Endodermal cell (in vitro differentiated cells): ENCODE results near the gene OR6C65. TPM values are rescaled to one million over a fixed set of nuclear protein-coding genes. Genes with fewer than 3 reads are reported as not detected.
A peak's percentile ranks its signal among the peaks of the same experiment; 100 is the strongest.
"Not testable (repeated sequence)": the region's sequence is repeated elsewhere in the genome, so short reads cannot be mapped to it uniquely, and the experiment has no call there.

ENCODE experiments used
- DNase-seq: peaks from one replicate; pipeline ENCODE4 v3.0.0-alpha.2; 2017
- H3K27ac ChIP-seq: 2 replicates; pipeline ENCODE4 v1.5.1; 2013; ENCODE audit warnings: mild to moderate bottlenecking, low read depth, low read length, moderate library complexity
- H3K27me3 ChIP-seq: 2 replicates; pipeline ENCODE4 v1.6.1; 2013; ENCODE audit warnings: mild to moderate bottlenecking, low read length, moderate library complexity; ENCODE audit not compliant: insufficient read depth, control insufficient read depth, poor library complexity, severe bottlenecking
- H3K36me3 ChIP-seq: 2 replicates; pipeline ENCODE4 v1.7.0; 2013; ENCODE audit warnings: mild to moderate bottlenecking, low read length, moderate library complexity; ENCODE audit not compliant: control insufficient read depth, insufficient read depth
- H3K4me1 ChIP-seq: one replicate; pipeline ENCODE4 v1.7.0; 2013; ENCODE audit warnings: low read length; ENCODE audit not compliant: control insufficient read depth, insufficient read depth
- H3K4me3 ChIP-seq: 2 replicates; pipeline ENCODE4 v1.5.1; 2013; ENCODE audit warnings: mild to moderate bottlenecking, low read length, moderate library complexity
- H3K9ac ChIP-seq: 2 replicates; pipeline ENCODE4 v1.6.1; 2013; ENCODE audit warnings: mild to moderate bottlenecking, low read length, moderate library complexity; ENCODE audit not compliant: poor library complexity, severe bottlenecking; ENCODE audit errors: extremely low read depth
- H3K9me3 ChIP-seq: 2 replicates; pipeline ENCODE4 v1.6.1; 2013; ENCODE audit warnings: mild to moderate bottlenecking, low read length, moderate library complexity; ENCODE audit not compliant: control insufficient read depth
- H3K27ac Mint-ChIP-seq: 2 replicates; pipeline ENCODE4 v1.8.0; 2020; ENCODE audit warnings: mixed read lengths
- H3K27me3 Mint-ChIP-seq: 2 replicates; pipeline ENCODE4 v1.8.0; 2021; ENCODE audit warnings: mild to moderate bottlenecking, mixed read lengths; ENCODE audit not compliant: insufficient read depth
- H3K36me3 Mint-ChIP-seq: 2 replicates; pipeline ENCODE4 v1.8.0; 2020; ENCODE audit warnings: low read depth, mixed read lengths
- H3K4me1 Mint-ChIP-seq: 2 replicates; pipeline ENCODE4 v1.8.0; 2020; ENCODE audit warnings: mixed read lengths
- H3K4me3 Mint-ChIP-seq: 2 replicates; pipeline ENCODE4 v1.8.0; 2020; ENCODE audit warnings: mild to moderate bottlenecking, moderate library complexity, mixed read lengths
- H3K9me3 Mint-ChIP-seq: 2 replicates; pipeline ENCODE4 v1.8.0; 2020; ENCODE audit warnings: mild to moderate bottlenecking, mixed read lengths
- WGBS, 2 experiments: methylation state at CpG; one replicate each; pipeline versions ENCODE4 v1.1.5 to v1.1.7; 2013; ENCODE audit warnings: missing lambda C conversion rate in 2 of 2, mixed read lengths in 1 of 2; ENCODE audit not compliant: insufficient coverage in 1 of 2, insufficient read length in 1 of 2; 5-methylcytosine and 5-hydroxymethylcytosine counted together
- total RNA-seq, 2 donors: library from RNA; stranded (reverse); fragmentation: NEBNext Ultra II Directional in 1 of 2; extraction: Animal tissue kit (Norgen Biotek cat#: 25700) in 1 of 2; gene quantifications; 2 replicates in 1 of 2; 3 replicates in 1 of 2; pipeline ENCODE4 v1.2.1, GENCODE V29; 2021
- TF ChIP-seq, protein P1 (sequence below): fragments of 200-600 bp; sonication (generic); conservative IDR thresholded peaks from 2 replicates; pipeline ENCODE4 v1.5.0; 2021; ENCODE audit warnings: antibody characterized with exemption, mild to moderate bottlenecking

OR6C65 gene
- total RNA-seq, 2 donors from 2014 or later, result not detected

DNA sequence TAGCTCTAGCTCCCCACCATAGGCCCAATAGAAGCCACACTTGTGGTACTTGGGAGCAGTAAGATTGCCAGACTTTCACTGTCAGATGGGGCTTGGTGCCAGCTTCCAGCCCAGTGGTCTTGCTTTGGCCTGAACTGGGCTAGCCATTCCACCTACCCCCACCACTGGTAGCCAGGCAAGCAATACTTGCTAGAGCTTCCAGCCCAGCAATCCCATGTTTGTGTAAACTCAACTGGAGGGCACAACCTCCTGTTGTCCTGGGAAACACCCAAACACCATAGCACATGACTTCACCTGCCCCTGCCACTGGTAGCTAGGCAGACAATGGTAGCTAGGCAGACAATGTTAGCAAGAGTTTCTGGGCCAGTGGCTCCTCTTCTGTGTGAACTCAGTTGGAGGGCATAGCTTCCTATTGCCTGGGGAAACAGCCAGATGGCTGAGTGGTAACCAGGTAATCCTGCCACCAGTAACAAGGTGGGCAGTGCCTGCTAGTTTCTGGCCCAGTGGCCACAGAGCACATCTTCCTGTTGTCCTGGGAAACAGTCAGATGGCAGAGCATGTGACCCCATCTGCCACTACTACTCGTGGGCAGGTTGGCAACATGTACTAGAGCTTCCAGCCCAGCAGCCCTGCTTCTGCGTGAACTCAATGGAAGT, 20.1 kb downstream of the OR6C65 start:
- Histone ChIP-seq H3K36me3 (no peaks in the 10 kb centered on the region), H3K9ac (no peak overlapping the region), H3K27ac (peak overlapping the region; percentile 19), H3K27me3 (no peaks in the 10 kb centered on the region), H3K4me3 (no peak overlapping the region), H3K9me3 (no peaks in the 10 kb centered on the region), H3K4me1 (no peaks in the 10 kb centered on the region)
- WGBS, 2 experiments, result 88% methylated on average over 2 of the region's 2 CpGs
- no peak overlapping the region for H3K4me3 Mint-ChIP-seq
- peaks cover 1% of the 10 kb centered on the region for H3K4me1 Mint-ChIP-seq
- TF ChIP-seq, protein P1, sequence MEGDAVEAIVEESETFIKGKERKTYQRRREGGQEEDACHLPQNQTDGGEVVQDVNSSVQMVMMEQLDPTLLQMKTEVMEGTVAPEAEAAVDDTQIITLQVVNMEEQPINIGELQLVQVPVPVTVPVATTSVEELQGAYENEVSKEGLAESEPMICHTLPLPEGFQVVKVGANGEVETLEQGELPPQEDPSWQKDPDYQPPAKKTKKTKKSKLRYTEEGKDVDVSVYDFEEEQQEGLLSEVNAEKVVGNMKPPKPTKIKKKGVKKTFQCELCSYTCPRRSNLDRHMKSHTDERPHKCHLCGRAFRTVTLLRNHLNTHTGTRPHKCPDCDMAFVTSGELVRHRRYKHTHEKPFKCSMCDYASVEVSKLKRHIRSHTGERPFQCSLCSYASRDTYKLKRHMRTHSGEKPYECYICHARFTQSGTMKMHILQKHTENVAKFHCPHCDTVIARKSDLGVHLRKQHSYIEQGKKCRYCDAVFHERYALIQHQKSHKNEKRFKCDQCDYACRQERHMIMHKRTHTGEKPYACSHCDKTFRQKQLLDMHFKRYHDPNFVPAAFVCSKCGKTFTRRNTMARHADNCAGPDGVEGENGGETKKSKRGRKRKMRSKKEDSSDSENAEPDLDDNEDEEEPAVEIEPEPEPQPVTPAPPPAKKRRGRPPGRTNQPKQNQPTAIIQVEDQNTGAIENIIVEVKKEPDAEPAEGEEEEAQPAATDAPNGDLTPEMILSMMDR, result no peak
- no peaks in the 10 kb centered on the region for H3K36me3 Mint-ChIP-seq
- H3K27ac Mint-ChIP-seq, result no peak overlapping the region
- no peaks in the 10 kb centered on the region for H3K27me3 Mint-ChIP-seq
- peak; percentile 44 for DNase-seq
- H3K9me3 Mint-ChIP-seq, result no peaks in the 10 kb centered on the region

DNA sequence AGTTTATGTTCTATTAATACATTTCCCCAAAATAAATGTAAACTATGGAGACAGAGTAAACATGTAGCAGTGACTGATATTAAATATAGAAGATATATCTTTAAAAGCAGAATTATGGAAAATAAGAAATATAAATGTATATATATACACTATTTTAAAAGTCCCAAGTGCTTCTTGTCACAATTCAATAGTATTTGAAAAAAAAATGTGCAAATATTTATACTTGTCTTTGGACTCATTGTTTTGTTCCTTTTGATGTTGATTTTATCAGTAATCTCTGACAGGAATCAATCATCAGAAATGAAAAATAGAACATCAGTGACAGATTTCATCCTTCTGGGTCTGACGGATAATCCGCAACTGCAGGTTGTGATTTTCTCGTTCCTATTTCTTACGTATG, 25.6 kb downstream of the OR6C65 start, which contains the start of gene OR6C76:
Gene OR6C76 (plus strand): TSS at position 301 of the 400 bp plus-strand sequence. CDS start 0 bp downstream, at position 301.
- H3K4me3 ChIP-seq, result no peak within 1 kb of the TSS
- no peak within 1 kb of the TSS for H3K27ac ChIP-seq
- Mint-ChIP-seq H3K36me3 (no peaks in the 10 kb centered on the region), H3K27ac (no peak within 1 kb of the TSS), H3K4me1 (peaks cover 7% of the 10 kb centered on the region), H3K4me3 (no peak within 1 kb of the TSS), H3K27me3 (no peaks in the 10 kb centered on the region), H3K9me3 (no peaks in the 10 kb centered on the region)
- no peaks in the 10 kb centered on the region for H3K27me3 ChIP-seq
- H3K9ac ChIP-seq, result no peak within 1 kb of the TSS
- 91 to 92% methylated on average over 4 of the region's 4 CpGs for whole genome bisulfite sequencing, 2 experiments
- DNase-seq, result no peak
- H3K9me3 ChIP-seq, result no peaks in the 10 kb centered on the region
- TF ChIP-seq, protein P1, result no peak
- no peaks in the 10 kb centered on the region for H3K36me3 ChIP-seq
- H3K4me1 ChIP-seq, result no peaks in the 10 kb centered on the region

DNA sequence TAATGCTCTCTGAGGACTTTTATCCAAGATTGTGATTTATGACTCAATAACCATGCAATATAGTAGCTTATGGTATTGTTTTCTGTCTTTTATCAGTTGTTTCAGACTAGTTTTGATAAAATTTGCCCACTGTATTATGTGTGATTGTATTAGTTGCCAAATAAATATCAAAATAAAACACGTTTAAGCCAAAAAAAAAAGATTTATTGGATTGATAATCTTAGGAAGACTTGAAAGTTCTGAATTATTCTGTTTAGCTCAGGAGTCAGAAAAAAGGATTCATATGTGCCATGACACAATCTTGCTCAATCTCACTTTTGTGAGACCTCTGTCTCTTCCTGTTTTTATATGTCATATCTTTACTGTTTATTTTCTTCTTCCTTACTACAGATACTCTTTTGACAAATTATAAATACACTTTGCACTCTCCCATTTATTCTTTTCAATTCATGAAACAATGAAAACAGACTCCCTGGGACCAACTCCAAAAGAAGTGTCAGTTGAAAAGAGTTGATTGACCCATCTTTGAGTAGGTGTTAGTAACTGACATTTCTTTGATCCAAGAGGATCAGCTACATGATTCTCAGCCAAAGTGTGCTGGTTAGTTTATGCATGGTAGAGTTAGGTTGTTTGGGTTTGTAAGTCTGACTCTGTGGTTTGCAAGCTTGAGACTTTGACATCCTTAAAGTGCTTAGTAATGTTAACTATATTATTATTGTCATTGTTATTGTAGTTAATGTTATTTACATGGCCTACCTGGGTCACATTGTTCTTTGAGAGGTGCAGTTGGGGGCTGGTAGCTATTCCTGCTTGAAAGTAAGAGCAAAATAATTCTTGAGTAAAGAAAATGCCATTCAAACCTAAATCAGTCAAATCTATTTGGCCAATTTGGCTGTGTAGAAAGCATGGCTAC, 28.3 kb downstream of the OR6C65 start:
- Mint-ChIP-seq H3K27ac (no peak overlapping the region), H3K36me3 (no peaks in the 10 kb centered on the region), H3K27me3 (no peaks in the 10 kb centered on the region), H3K9me3 (peaks cover 2% of the 10 kb centered on the region), H3K4me3 (no peak overlapping the region), H3K4me1 (peaks cover 7% of the 10 kb centered on the region)
- Histone ChIP-seq H3K9ac (no peak overlapping the region), H3K27ac (no peak overlapping the region), H3K27me3 (no peaks in the 10 kb centered on the region), H3K4me3 (no peak overlapping the region), H3K4me1 (no peaks in the 10 kb centered on the region), H3K36me3 (no peaks in the 10 kb centered on the region), H3K9me3 (no peaks in the 10 kb centered on the region)
- 73% methylated on average over 1 of the region's 1 CpG; no CpG with 5 or more reads in 1 of the 2 experiments for WGBS, 2 experiments
- TF ChIP-seq, protein P1, result no peak
- no peak for DNase-seq

DNA sequence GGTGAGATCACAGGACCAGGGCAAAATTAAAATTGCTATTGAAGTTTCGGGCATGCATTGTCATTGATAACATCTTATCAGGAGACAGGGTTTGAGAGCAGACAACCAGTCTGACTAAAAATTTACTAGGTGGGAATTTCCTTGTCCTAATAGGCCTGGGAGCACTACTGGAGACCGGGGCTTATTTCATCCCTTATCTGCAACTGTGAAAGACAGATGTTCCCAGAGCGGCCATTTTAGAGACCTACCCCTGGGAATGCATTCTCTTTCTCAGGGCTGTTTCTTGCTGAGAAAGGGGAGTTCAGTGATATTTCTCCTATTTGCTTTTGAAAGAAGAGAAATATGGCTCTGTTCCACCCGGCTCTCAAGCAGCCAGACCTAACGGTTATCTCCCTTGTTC, 40.9 kb downstream of the OR6C65 start:
- H3K4me1 Mint-ChIP-seq, H3K4me3 Mint-ChIP-seq, H3K27me3 Mint-ChIP-seq, H3K27me3 ChIP-seq, H3K36me3 Mint-ChIP-seq, H3K4me1 ChIP-seq, H3K4me3 ChIP-seq, H3K27ac Mint-ChIP-seq, H3K27ac ChIP-seq, H3K36me3 ChIP-seq, H3K9ac ChIP-seq: not testable (repeated sequence)
- H3K9me3 ChIP-seq, result peaks cover 26% of the 10 kb centered on the region
- peaks cover 29% of the 10 kb centered on the region for H3K9me3 Mint-ChIP-seq
- DNase-seq, result peak; percentile 48
- 79 to 100% methylated on average over 2 to 5 of the region's 5 CpGs for WGBS, 2 experiments
